HG03060 (cell line): ENCODE data around the gene EEF2KMT.
"Not testable (repeated sequence)": the region's sequence is repeated elsewhere in the genome, so short reads cannot be mapped to it uniquely, and the experiment has no call there.

Experiments
- ATAC-seq: cut with Tn5 transposase; IDR thresholded peaks from one replicate; pipeline ENCODE4 v1.9.1; 2021; ENCODE audit warnings: low read depth, moderate number of reproducible peaks; ENCODE audit not compliant: unreplicated experiment

EEF2KMT gene

GRCh38 chr16:5045499-5046115, 52.0 kb downstream of the EEF2KMT start:
- ATAC-seq, result no peak

- ATAC-seq, result not testable (repeated sequence)
These were observed 53.0 kb downstream of the EEF2KMT start for GRCh38 chr16:5044581-5044980.

- ATAC-seq, result no peak
These were observed 53.5 kb downstream of the EEF2KMT start for GRCh38 chr16:5044011-5044540.

- no peak for ATAC-seq
These were observed 54.9 kb downstream of the EEF2KMT start for GRCh38 chr16:5042574-5043171.

- ATAC-seq, result no peak
These were observed 55.9 kb downstream of the EEF2KMT start for GRCh38 chr16:5041600-5042133.

- no peak for ATAC-seq
These were observed 57.1 kb downstream of the EEF2KMT start for GRCh38 chr16:5040451-5040850.

- ATAC-seq, result no peak
These were observed 61.1 kb downstream of the EEF2KMT start for GRCh38 chr16:5036228-5037156.

- no peak for ATAC-seq
These were observed 61.7 kb downstream of the EEF2KMT start for GRCh38 chr16:5035909-5036227.
